ENCODE data around the gene ZRANB3. TPM values are rescaled to one million over a fixed set of nuclear protein-coding genes. Genes with fewer than 3 reads are reported as not detected.

ZRANB3 gene
- total and polyA plus RNA-seq, 2 of the 13 experiments (the other 11 are each of a cell fraction or from before 2014, with no cell fraction given): 5.8 to 25.2 TPM

DNA sequence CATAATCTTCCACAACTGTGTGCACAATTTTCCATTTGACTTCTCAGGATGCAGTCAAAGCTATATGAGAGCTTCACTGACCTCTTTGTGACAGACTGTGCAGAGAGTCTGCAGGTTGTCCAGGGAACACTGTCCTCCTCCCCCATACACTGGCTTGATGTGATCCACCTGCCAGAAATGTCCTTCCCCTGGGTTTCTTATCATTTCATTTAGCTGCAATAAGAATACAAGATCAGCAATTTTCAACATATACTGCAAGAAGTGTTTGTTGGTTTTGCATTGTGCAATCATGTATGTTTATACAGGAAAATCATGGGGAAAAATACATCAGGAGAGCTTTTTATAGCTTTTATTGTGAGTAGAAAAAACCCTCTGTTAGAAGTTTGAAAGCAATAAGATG lies 328.3 kb downstream of the ZRANB3 start:
- H3K4me1 ChIP-seq (ENCODE audit: insufficient read depth, low read length): peaks cover 6% of the 10 kb centered on the region; the same call in 1 of the 2 replicates

More for the DNA sequence above, 328.3 kb downstream of the ZRANB3 start:
- FAIRE-seq: peak; percentile 48
- in situ Hi-C loops (cut with HindIII; ENCODE audit: extremely low pct_ligation_motif_present, low pct_unique_long_range_greater_than_20kb): no loop called here
- H3K9ac ChIP-seq (ENCODE audit: insufficient read depth, low read depth, low read length): no peak overlapping the region
- H2AFZ ChIP-seq (ENCODE audit: low read length): no peak overlapping the region
- H4K20me1 ChIP-seq (ENCODE audit: insufficient read depth, low read length): no peaks in the 10 kb centered on the region
- ChIA-PET POLR2A (no interaction called here), CTCF (ENCODE audit: low intra/inter-chr PET ratio, low total read pairs) (no interaction called here)
- no peak for DNase-seq (ENCODE audit: low spot score)
- no peaks in the 10 kb centered on the region for H3K79me2 ChIP-seq (ENCODE audit: insufficient read depth, low read length)
- peaks cover 8 to 15% of the 10 kb centered on the region in 2 experiments; a peak in 3 of 5 replicates for H3K36me3 ChIP-seq (replicated peaks in 1 of 2; ENCODE audit: control insufficient read depth in 1 of 2, insufficient read depth in 2 of 2, low read length in 2 of 2)
- no peak overlapping the region for H3K4me3 ChIP-seq (replicated peaks in 1 of 3; ENCODE audit: insufficient read depth in 1 of 3, low read depth in 2 of 3, low read length in 3 of 3)
- no peak overlapping the region for H3K4me2 ChIP-seq (ENCODE audit: low read depth, low read length)
- H3K9me3 ChIP-seq (ENCODE audit: low read length): no peaks in the 10 kb centered on the region
- no peaks in the 10 kb centered on the region for H3K27me3 ChIP-seq (ENCODE audit: control insufficient read depth in 1 of 2, insufficient read depth in 2 of 2, low read length in 2 of 2)
- no peak overlapping the region for H3K27ac ChIP-seq (ENCODE audit: extremely low read length, insufficient read depth, low read length)
- BruUV-seq (replicated peaks): no TSS peak
- ATAC-seq: no peak
- intact Hi-C loops (cut with micrococcal nuclease; ENCODE audit: unreplicated experiment): no loop called here
- TF ChIP-seq HES4 (CRISPR knock-in tag; IDR thresholded peaks at IDR 0.05; ENCODE audit: borderline replicate concordance): no peak
- TF ChIP-seq MAFF (IDR thresholded peaks at IDR 0.05; ENCODE audit: low read depth, low read length): peak; percentile 80
- TF ChIP-seq ZNF816 (CRISPR knock-in tag; IDR thresholded peaks at IDR 0.05; ENCODE audit: borderline replicate concordance): no peak
- TF ChIP-seq, protein P1, sequence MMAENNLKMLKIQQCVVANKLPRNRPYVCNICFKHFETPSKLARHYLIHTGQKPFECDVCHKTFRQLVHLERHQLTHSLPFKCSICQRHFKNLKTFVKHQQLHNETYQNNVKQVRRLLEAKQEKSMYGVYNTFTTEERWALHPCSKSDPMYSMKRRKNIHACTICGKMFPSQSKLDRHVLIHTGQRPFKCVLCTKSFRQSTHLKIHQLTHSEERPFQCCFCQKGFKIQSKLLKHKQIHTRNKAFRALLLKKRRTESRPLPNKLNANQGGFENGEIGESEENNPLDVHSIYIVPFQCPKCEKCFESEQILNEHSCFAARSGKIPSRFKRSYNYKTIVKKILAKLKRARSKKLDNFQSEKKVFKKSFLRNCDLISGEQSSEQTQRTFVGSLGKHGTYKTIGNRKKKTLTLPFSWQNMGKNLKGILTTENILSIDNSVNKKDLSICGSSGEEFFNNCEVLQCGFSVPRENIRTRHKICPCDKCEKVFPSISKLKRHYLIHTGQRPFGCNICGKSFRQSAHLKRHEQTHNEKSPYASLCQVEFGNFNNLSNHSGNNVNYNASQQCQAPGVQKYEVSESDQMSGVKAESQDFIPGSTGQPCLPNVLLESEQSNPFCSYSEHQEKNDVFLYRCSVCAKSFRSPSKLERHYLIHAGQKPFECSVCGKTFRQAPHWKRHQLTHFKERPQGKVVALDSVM (CRISPR knock-in tag; IDR thresholded peaks at IDR 0.05): no peak
- TF ChIP-seq MEF2D (CRISPR knock-in tag; IDR thresholded peaks at IDR 0.05): no peak
- no peak for TF ChIP-seq RXRB (CRISPR knock-in tag; IDR thresholded peaks at IDR 0.05; ENCODE audit: borderline replicate concordance)
- no peak for TF ChIP-seq YEATS4 (CRISPR knock-in tag; IDR thresholded peaks at IDR 0.05; ENCODE audit: borderline replicate concordance)
- no peak for TF ChIP-seq HMG20B (CRISPR knock-in tag; conservative IDR thresholded peaks at IDR 0.05)
- TF ChIP-seq MAFK (conservative IDR thresholded peaks at IDR 0.05 in 1 of 2, IDR thresholded peaks at IDR 0.05 in 1 of 2; ENCODE audit: low read length in 2 of 2): peak; percentile 86
- TF ChIP-seq ZBTB20 (CRISPR knock-in tag; IDR thresholded peaks at IDR 0.05; ENCODE audit: borderline replicate concordance, low read depth): no peak
- no peak for TF ChIP-seq U2AF1 (optimal IDR thresholded peaks at IDR 0.05; ENCODE audit: low read depth, low read length)
- TF ChIP-seq PAX8 (CRISPR knock-in tag; IDR thresholded peaks at IDR 0.05; ENCODE audit: borderline replicate concordance): no peak
- no peak for TF ChIP-seq POGZ (CRISPR knock-in tag; IDR thresholded peaks at IDR 0.05)
- no peak for TF ChIP-seq CHD2 (IDR thresholded peaks at IDR 0.05; ENCODE audit: low read depth, low read length)
- no peak for TF ChIP-seq ZNF138 (CRISPR knock-in tag; IDR thresholded peaks at IDR 0.05; ENCODE audit: low read depth)
- no peak for TF ChIP-seq MED1 (CRISPR knock-in tag; IDR thresholded peaks at IDR 0.05)
- TF ChIP-seq ZNF207 (IDR thresholded peaks at IDR 0.05; ENCODE audit: borderline replicate concordance): no peak
- TF ChIP-seq, protein P2, sequence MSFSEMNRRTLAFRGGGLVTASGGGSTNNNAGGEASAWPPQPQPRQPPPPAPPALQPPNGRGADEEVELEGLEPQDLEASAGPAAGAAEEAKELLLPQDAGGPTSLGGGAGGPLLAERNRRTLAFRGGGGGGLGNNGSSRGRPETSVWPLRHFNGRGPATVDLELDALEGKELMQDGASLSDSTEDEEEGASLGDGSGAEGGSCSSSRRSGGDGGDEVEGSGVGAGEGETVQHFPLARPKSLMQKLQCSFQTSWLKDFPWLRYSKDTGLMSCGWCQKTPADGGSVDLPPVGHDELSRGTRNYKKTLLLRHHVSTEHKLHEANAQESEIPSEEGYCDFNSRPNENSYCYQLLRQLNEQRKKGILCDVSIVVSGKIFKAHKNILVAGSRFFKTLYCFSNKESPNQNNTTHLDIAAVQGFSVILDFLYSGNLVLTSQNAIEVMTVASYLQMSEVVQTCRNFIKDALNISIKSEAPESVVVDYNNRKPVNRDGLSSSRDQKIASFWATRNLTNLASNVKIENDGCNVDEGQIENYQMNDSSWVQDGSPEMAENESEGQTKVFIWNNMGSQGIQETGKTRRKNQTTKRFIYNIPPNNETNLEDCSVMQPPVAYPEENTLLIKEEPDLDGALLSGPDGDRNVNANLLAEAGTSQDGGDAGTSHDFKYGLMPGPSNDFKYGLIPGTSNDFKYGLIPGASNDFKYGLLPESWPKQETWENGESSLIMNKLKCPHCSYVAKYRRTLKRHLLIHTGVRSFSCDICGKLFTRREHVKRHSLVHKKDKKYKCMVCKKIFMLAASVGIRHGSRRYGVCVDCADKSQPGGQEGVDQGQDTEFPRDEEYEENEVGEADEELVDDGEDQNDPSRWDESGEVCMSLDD (CRISPR knock-in tag; IDR thresholded peaks at IDR 0.05; ENCODE audit: borderline replicate concordance): no peak
- no peak for TF ChIP-seq ZNF430 (CRISPR knock-in tag; IDR thresholded peaks at IDR 0.05)
- peak; percentile 91 for TF ChIP-seq CEBPB (IDR thresholded peaks at IDR 0.05; ENCODE audit: borderline replicate concordance, low read depth, low read length)
- no peak for TF ChIP-seq PAWR (CRISPR knock-in tag; IDR thresholded peaks at IDR 0.05; ENCODE audit: borderline replicate concordance)

Measured in HepG2 (cell line).